Fibroblast of lung (primary cell): ENCODE data around the gene RALA. TPM values are rescaled to one million over a fixed set of nuclear protein-coding genes. Genes with fewer than 3 reads are reported as not detected.

Source experiments
- DNase-seq, 2 donors: peaks; one replicate each; pipeline versions ENCODE4 v3.0.0 to v3.0.0-alpha.2; 2010; ENCODE audit warnings: low read depth in 2 of 2
- H2AFZ ChIP-seq: 2 replicates; pipeline ENCODE4 v1.5.1; 2012; ENCODE audit warnings: low read length, control low read depth, inconsistent platforms
- H3K27ac ChIP-seq: 2 replicates; pipeline ENCODE4 v1.5.1; 2011; ENCODE audit warnings: low read length, control low read depth; ENCODE audit not compliant: insufficient read depth
- H3K27me3 ChIP-seq: 2 replicates; pipeline ENCODE4 v1.5.1; 2011; ENCODE audit warnings: mild to moderate bottlenecking, low read length; ENCODE audit not compliant: control insufficient read depth, insufficient read depth
- H3K36me3 ChIP-seq: 2 replicates; pipeline ENCODE4 v1.5.1; 2011; ENCODE audit warnings: low read length; ENCODE audit not compliant: control insufficient read depth, insufficient read depth
- H3K4me1 ChIP-seq: 2 replicates; pipeline ENCODE4 v1.5.1; 2011; ENCODE audit warnings: low read length; ENCODE audit not compliant: control insufficient read depth, insufficient read depth; ENCODE audit errors: extremely low read depth
- H3K4me2 ChIP-seq: 2 replicates; pipeline ENCODE4 v1.5.1; 2011; ENCODE audit warnings: low read length, control low read depth; ENCODE audit not compliant: insufficient read depth; ENCODE audit errors: extremely low read depth
- H3K4me3 ChIP-seq, 4 experiments: fragments of 200-600 bp in 1 of 4; sonication (generic) in 1 of 4; replicated peaks in 1 of 4; 2 replicates each; pipeline ENCODE4 v1.5.1; 2011 to 2016; ENCODE audit warnings: low read length in 4 of 4, low read depth in 3 of 4, mild to moderate bottlenecking in 3 of 4, control low read depth in 2 of 4, inconsistent platforms in 1 of 4, mixed read lengths in 1 of 4; ENCODE audit not compliant: insufficient read depth in 1 of 4; ENCODE audit errors: control extremely low read depth in 1 of 4
- H3K79me2 ChIP-seq: 2 replicates; pipeline ENCODE4 v1.5.1; 2012; ENCODE audit warnings: mild to moderate bottlenecking, low read length, inconsistent platforms; ENCODE audit not compliant: control insufficient read depth, insufficient read depth
- H3K9ac ChIP-seq: 2 replicates; pipeline ENCODE4 v1.5.1; 2011; ENCODE audit warnings: mild to moderate bottlenecking, low read length, control low read depth; ENCODE audit not compliant: insufficient read depth
- H3K9me3 ChIP-seq: 2 replicates; pipeline ENCODE4 v1.5.1; 2012; ENCODE audit warnings: low read depth, low read length; ENCODE audit not compliant: control insufficient read depth, insufficient read depth
- H4K20me1 ChIP-seq: 2 replicates; pipeline ENCODE4 v1.5.1; 2011; ENCODE audit warnings: low read length; ENCODE audit not compliant: control insufficient read depth, insufficient read depth; ENCODE audit errors: extremely low read depth
- EZH2 ChIP-seq: IDR thresholded peaks from 2 replicates; pipeline ENCODE4 v1.5.1; 2012; ENCODE audit warnings: low read length, control low read depth, mild to moderate bottlenecking; ENCODE audit errors: missing control alignments
- polyA plus RNA-seq, 2 donors: library from polyadenylated mRNA; depleted of rRNA in 1 of 2; stranded (reverse) in 1 of 2; unstranded in 1 of 2; fragments of >200 nt; gene quantifications; 2 replicates each; pipeline ENCODE4 v1.2.1, GENCODE V29; 2011 to 2012; ENCODE audit warnings: missing spikeins in 1 of 2
- total RNA-seq: library from RNA; depleted of rRNA; stranded (reverse); fragments of >200 nt; gene quantifications from 2 replicates; pipeline ENCODE4 v1.2.1, GENCODE V29; 2014
- TF ChIP-seq, protein P1 (sequence below), 2 donors: IDR thresholded peaks in 1 of 2; conservative IDR thresholded peaks in 1 of 2; 1 replicate in 1 of 2; 2 replicates in 1 of 2; pipeline ENCODE4 v1.5.1; 2011 to 2012; ENCODE audit warnings: low read length in 2 of 2, control low read depth in 1 of 2, inconsistent platforms in 1 of 2, low read depth in 1 of 2, mild to moderate bottlenecking in 1 of 2

Gene RALA
- total and polyA plus RNA-seq, 2 donors (not counting 1 experiment from before 2014, with no cell fraction given) = 46.1 to 50.9 TPM

GRCh38 chr7:39754326-39755120, 131.2 kb downstream of the RALA start:
- Histone ChIP-seq H3K27me3 (no peaks in the 10 kb centered on the region), H3K27ac (peak overlapping the region; percentile 76), H3K4me2 (peak overlapping the region; percentile 55), H3K4me1 (peaks cover 4% of the 10 kb centered on the region), H3K9ac (peak overlapping the region; percentile 21), H4K20me1 (no peaks in the 10 kb centered on the region), H3K79me2 (no peaks in the 10 kb centered on the region), H3K36me3 (no peaks in the 10 kb centered on the region), H3K4me3 (peak overlapping the region in 1 of 4 experiments; percentile 38), H2AFZ (peak overlapping the region; percentile 66), H3K9me3 (no peaks in the 10 kb centered on the region)
- peak; percentile 70 to 82 for DNase-seq
- TF ChIP-seq, protein P1, sequence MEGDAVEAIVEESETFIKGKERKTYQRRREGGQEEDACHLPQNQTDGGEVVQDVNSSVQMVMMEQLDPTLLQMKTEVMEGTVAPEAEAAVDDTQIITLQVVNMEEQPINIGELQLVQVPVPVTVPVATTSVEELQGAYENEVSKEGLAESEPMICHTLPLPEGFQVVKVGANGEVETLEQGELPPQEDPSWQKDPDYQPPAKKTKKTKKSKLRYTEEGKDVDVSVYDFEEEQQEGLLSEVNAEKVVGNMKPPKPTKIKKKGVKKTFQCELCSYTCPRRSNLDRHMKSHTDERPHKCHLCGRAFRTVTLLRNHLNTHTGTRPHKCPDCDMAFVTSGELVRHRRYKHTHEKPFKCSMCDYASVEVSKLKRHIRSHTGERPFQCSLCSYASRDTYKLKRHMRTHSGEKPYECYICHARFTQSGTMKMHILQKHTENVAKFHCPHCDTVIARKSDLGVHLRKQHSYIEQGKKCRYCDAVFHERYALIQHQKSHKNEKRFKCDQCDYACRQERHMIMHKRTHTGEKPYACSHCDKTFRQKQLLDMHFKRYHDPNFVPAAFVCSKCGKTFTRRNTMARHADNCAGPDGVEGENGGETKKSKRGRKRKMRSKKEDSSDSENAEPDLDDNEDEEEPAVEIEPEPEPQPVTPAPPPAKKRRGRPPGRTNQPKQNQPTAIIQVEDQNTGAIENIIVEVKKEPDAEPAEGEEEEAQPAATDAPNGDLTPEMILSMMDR (conservative IDR thresholded peaks at IDR 0.05 in 1 of 2, IDR thresholded peaks at IDR 0.05 in 1 of 2; ENCODE audit: low read depth in 1 of 2, low read length in 2 of 2) = no peak
- TF ChIP-seq EZH2 = no peak

DNA sequence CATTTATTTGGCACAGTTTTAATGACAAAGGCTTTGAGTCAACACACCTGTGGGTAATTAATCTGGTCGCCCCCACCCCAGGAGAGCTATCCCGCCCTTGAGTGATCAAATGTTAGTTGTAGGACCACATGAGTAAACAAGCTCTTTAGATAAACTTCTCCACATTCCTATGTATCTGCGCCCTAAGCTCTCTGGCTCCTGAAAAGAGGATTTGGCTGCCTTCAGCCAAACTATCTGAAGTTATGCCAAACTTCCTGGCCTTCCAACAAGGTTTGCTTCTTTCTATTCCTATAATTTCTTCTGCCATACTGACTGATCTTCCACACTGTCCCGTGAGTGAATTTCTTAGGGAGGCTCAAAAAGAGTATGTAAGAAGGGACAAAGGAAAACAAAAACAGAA, 134.2 kb downstream of the RALA start:
- no peaks in the 10 kb centered on the region for H3K27me3 ChIP-seq
- no peak overlapping the region for H3K4me2 ChIP-seq
- H3K79me2 ChIP-seq = no peaks in the 10 kb centered on the region
- no peak overlapping the region for H3K9ac ChIP-seq
- H2AFZ ChIP-seq = no peak overlapping the region
- H3K4me1 ChIP-seq = peaks cover 4% of the 10 kb centered on the region
- TF ChIP-seq, protein P1 (conservative IDR thresholded peaks at IDR 0.05 in 1 of 2, IDR thresholded peaks at IDR 0.05 in 1 of 2; ENCODE audit: low read depth in 1 of 2, low read length in 2 of 2) = no peak
- no peak for TF ChIP-seq EZH2
- no peaks in the 10 kb centered on the region for H4K20me1 ChIP-seq
- H3K27ac ChIP-seq = no peak overlapping the region
- no peak overlapping the region for H3K4me3 ChIP-seq
- no peaks in the 10 kb centered on the region for H3K9me3 ChIP-seq
- H3K36me3 ChIP-seq = no peaks in the 10 kb centered on the region
- peak in 1 of 2 donors; percentile 23 for DNase-seq

Other genes starting within 250 kb of the RALA start
- 36.3 and 42.4 TPM in 2 replicates for gene YAE1, start 57.2 kb upstream of the RALA start, total RNA-seq
- gene YAE1, start 57.2 kb upstream of the RALA start, polyA plus RNA-seq = 39.3 and 44.5 TPM in 2 replicates